ENCODE data around the gene LTBP1. TPM values are rescaled to one million over a fixed set of nuclear protein-coding genes. Genes with fewer than 3 reads are reported as not detected.

LTBP1 gene
- total RNA-seq, 2 donors from 2014 or later, result 25.9 to 99.8 TPM

- intact Hi-C loops (cut with DNase I), result loop anchor here (10.0 kb wide), 1 partner anchor 105 kb away; no protein-coding TSS in a partner anchor
- H3K36me3 ChIP-seq, result no peaks in the 10 kb centered on the region
- H3K9me3 ChIP-seq, result no peaks in the 10 kb centered on the region
- no peaks in the 10 kb centered on the region for H3K27me3 ChIP-seq (replicated peaks; ENCODE audit: insufficient read depth)
- no peak for DNase-seq (ENCODE audit: low spot score)
- no peak overlapping the region for H3K4me3 ChIP-seq
- 82% methylated on average over 4 of the region's 4 CpGs for WGBS
- TF ChIP-seq CTCF (IDR thresholded peaks at IDR 0.05), result no peak
- no peak for TF ChIP-seq POLR2A (IDR thresholded peaks at IDR 0.05)
- no peak for TF ChIP-seq POLR2AphosphoS5 (IDR thresholded peaks at IDR 0.05)
- no peak overlapping the region for H3K27ac ChIP-seq
- no peaks in the 10 kb centered on the region for H3K4me1 ChIP-seq (replicated peaks)
Measured at GRCh38 chr2:33139949-33140348, 193.2 kb downstream of the LTBP1 start.

- Histone ChIP-seq H3K4me3 (no peak overlapping the region), H3K27ac (no peak overlapping the region), H3K4me1 (replicated peaks) (no peaks in the 10 kb centered on the region), H3K36me3 (no peaks in the 10 kb centered on the region), H3K27me3 (replicated peaks; ENCODE audit: insufficient read depth) (no peaks in the 10 kb centered on the region), H3K9me3 (no peaks in the 10 kb centered on the region)
- intact Hi-C loops (cut with DNase I), result no loop called here
- TF ChIP-seq CTCF (IDR thresholded peaks at IDR 0.05) (no peak), POLR2A (IDR thresholded peaks at IDR 0.05) (no peak), POLR2AphosphoS5 (IDR thresholded peaks at IDR 0.05) (no peak)
- DNase-seq (ENCODE audit: low spot score), result no peak
- WGBS, result 89% methylated on average over 5 of the region's 5 CpGs
Measured at GRCh38 chr2:33141476-33141875, 194.7 kb downstream of the LTBP1 start.

- TF ChIP-seq POLR2AphosphoS5 (IDR thresholded peaks at IDR 0.05) (no peak), POLR2A (IDR thresholded peaks at IDR 0.05) (no peak), CTCF (IDR thresholded peaks at IDR 0.05) (no peak)
- no peak for DNase-seq (ENCODE audit: low spot score)
- intact Hi-C loops (cut with DNase I), result no loop called here
- 62% methylated on average over 4 of the region's 4 CpGs for WGBS
- no peaks in the 10 kb centered on the region for H3K27me3 ChIP-seq (replicated peaks; ENCODE audit: insufficient read depth)
- H3K27ac ChIP-seq, result no peak overlapping the region
- H3K36me3 ChIP-seq, result no peaks in the 10 kb centered on the region
- H3K9me3 ChIP-seq, result no peaks in the 10 kb centered on the region
- no peaks in the 10 kb centered on the region for H3K4me1 ChIP-seq (replicated peaks)
- H3K4me3 ChIP-seq, result no peak overlapping the region
Measured at GRCh38 chr2:33142810-33143209, 196.1 kb downstream of the LTBP1 start.

GRCh38 chr2:33144243-33144642 is 197.5 kb downstream of the LTBP1 start:
- 61% methylated on average over 3 of the region's 3 CpGs for WGBS
- no peak overlapping the region for H3K4me3 ChIP-seq
- TF ChIP-seq POLR2AphosphoS5 (IDR thresholded peaks at IDR 0.05) (no peak), POLR2A (IDR thresholded peaks at IDR 0.05) (no peak), CTCF (IDR thresholded peaks at IDR 0.05) (no peak)
- no peak overlapping the region for H3K27ac ChIP-seq
- no peaks in the 10 kb centered on the region for H3K4me1 ChIP-seq (replicated peaks)
- no peaks in the 10 kb centered on the region for H3K27me3 ChIP-seq (replicated peaks; ENCODE audit: insufficient read depth)
- H3K9me3 ChIP-seq, result no peaks in the 10 kb centered on the region
- no peaks in the 10 kb centered on the region for H3K36me3 ChIP-seq
- intact Hi-C loops (cut with DNase I), result no loop called here
- no peak for DNase-seq (ENCODE audit: low spot score)

GRCh38 chr2:33145459-33145858 is 198.7 kb downstream of the LTBP1 start:
- DNase-seq (ENCODE audit: low spot score), result no peak
- TF ChIP-seq POLR2AphosphoS5 (IDR thresholded peaks at IDR 0.05), result peak; percentile 7
- TF ChIP-seq POLR2A (IDR thresholded peaks at IDR 0.05), result no peak
- TF ChIP-seq CTCF (IDR thresholded peaks at IDR 0.05), result no peak
- intact Hi-C loops (cut with DNase I), result no loop called here
- H3K27me3 ChIP-seq (replicated peaks; ENCODE audit: insufficient read depth), result no peaks in the 10 kb centered on the region
- no peaks in the 10 kb centered on the region for H3K9me3 ChIP-seq
- H3K27ac ChIP-seq, result peak overlapping the region in 1 of 2 donors; percentile 35
- no peaks in the 10 kb centered on the region for H3K36me3 ChIP-seq
- H3K4me3 ChIP-seq, result no peak overlapping the region
- WGBS, result 25% methylated on average over 3 of the region's 3 CpGs
- no peaks in the 10 kb centered on the region for H3K4me1 ChIP-seq (replicated peaks)
